ENCODE results near the gene SMIM15.

- TF ChIP-seq CTCF (IDR thresholded peaks at IDR 0.05) (no peak), POLR2A (IDR thresholded peaks at IDR 0.05) (no peak)
Measured at GRCh38 chr5:61139094-61139873, 23.0 kb downstream of the SMIM15 start.

Measured in vagina (tissue), 2 donors.